Measurements from ENCODE around the gene TMEM150B.
"Not testable (repeated sequence)": the region's sequence is repeated elsewhere in the genome, so short reads cannot be mapped to it uniquely, and the experiment has no call there.

TMEM150B gene

DNA sequence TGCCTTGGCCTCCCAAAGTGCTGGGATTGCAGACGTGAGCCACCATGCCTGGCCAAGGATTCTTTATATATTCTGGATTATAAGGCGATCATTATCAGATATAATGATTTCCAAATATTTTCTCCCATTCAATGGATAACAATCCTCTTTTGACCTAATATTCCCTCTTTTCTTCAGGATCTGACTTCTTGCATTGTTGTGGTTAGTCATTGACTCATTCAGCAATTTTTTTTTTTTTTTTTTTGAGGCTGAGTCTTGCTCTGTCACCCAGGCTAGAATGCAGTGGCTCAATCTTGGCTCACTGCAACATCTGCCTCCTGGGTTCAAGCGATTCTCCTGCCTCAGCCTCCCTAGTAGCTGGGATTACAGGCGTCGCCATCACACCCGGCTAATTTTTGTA is 4.7 kb upstream of the TMEM150B start:
- H3K4me3 ChIP-seq (ENCODE audit: extremely low read depth, insufficient read depth, low read length, poor library complexity, severe bottlenecking); H3K9me3 ChIP-seq (ENCODE audit: control insufficient read depth, low read length); H3K4me1 ChIP-seq (ENCODE audit: control insufficient read depth, insufficient read depth, low read length, poor library complexity, severe bottlenecking); H3K27ac ChIP-seq (ENCODE audit: low read depth, low read length, severe bottlenecking); H3K36me3 ChIP-seq (ENCODE audit: control insufficient read depth, insufficient read depth, low read length): not testable (repeated sequence)
- WGBS, 2 experiments (ENCODE audit: insufficient coverage in 2 of 2), result 88 to 92% methylated on average over 4 to 5 of the region's 6 CpGs

DNA sequence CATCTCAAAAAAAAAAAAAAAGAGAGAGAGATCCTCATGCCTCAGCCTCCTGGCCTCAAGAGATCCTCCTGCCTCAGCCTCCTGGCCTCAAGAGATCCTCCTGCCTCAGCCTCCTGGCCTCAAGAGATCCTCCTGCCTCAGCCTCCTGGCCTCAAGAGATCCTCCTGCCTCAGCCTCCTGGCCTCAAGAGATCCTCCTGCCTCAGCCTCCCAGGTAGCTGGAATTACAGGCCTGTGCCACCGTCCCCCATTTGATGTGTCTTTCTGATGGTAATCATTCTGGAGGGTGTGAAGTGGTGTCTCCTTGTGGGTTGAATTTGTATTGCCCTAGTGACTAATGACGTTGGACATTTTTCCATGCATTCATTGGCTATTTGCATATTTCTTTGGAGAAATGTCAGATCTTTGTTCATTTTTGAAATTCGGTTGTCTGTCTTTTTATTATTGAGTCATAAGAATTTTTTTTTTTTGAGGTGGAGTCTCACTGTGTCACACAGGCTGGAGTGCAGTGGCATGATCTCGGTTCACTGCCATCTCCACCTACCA is 3.7 kb upstream of the TMEM150B start:
- not testable (repeated sequence) for H3K27ac ChIP-seq (ENCODE audit: low read depth, low read length, severe bottlenecking); H3K4me1 ChIP-seq (ENCODE audit: control insufficient read depth, insufficient read depth, low read length, poor library complexity, severe bottlenecking); H3K36me3 ChIP-seq (ENCODE audit: control insufficient read depth, insufficient read depth, low read length); H3K9me3 ChIP-seq (ENCODE audit: control insufficient read depth, low read length); H3K4me3 ChIP-seq (ENCODE audit: extremely low read depth, insufficient read depth, low read length, poor library complexity, severe bottlenecking)
- WGBS, 2 experiments (ENCODE audit: insufficient coverage in 2 of 2), result 83 to 94% methylated on average over 2 of the region's 4 CpGs

DNA sequence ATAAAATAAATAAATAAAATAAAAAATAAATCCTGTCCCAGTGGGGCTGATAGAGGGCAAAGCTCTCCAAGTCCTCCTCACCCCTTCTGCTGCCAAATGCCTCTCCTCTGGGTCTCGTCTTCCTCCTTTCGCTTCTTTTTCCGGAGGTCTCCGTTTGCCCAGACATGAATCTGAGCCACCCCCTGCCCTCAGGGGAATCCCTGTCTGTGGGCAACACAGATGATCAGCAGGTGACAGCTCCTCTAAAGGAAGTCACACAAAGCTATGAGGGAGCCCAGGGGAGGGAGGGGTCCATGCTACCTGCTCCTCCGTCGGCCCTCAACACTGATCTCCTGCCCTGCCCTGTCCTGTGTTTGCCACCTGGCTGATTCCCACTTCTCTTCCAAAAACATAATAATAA is 479 bp downstream of the TMEM150B start:
- Histone ChIP-seq H3K4me3 (ENCODE audit: extremely low read depth, insufficient read depth, low read length, poor library complexity, severe bottlenecking) (no peak overlapping the region), H3K27ac (ENCODE audit: low read depth, low read length, severe bottlenecking) (no peak overlapping the region)
- WGBS, 2 experiments (ENCODE audit: insufficient coverage in 2 of 2), result 93 to 100% methylated on average over 2 to 5 of the region's 6 CpGs

DNA sequence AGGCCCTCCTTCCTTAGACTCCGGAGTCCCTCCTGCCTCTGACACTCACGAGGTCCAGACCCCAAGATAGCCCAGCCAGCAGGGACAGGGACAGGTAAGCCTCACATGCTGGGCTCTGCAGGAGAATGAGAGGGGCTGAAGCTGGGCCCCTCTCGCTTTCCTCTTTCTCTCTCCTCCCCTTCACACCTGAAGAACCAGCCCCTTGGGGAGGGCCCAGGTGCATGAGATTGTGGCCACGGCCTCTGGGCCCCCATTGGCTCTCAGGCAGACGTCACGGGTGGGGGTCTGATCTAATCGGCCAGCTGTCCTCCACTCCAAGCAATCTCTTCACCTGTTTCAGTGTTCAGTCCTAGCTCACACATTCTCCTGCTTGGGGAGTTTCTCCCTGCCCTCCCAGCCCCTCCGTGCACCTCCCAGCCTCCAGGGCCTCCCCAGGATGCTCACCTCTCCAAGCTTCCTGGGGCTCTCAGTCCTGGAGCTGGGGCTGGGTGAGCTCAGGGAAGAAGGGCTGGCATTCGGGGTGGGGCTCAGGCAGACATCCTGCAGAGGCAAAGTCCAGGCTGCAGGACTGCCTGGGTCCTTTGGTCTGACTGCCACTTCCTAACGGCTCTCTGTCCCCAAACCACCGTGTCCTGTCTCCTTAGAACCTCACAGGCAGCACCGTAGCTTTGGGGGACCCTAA is 2.8 kb downstream of the TMEM150B start:
- Histone ChIP-seq H3K4me1 (ENCODE audit: control insufficient read depth, insufficient read depth, low read length, poor library complexity, severe bottlenecking) (no peaks in the 10 kb centered on the region), H3K9me3 (ENCODE audit: control insufficient read depth, low read length) (no peaks in the 10 kb centered on the region), H3K27ac (ENCODE audit: low read depth, low read length, severe bottlenecking) (no peak overlapping the region), H3K4me3 (ENCODE audit: extremely low read depth, insufficient read depth, low read length, poor library complexity, severe bottlenecking) (no peak overlapping the region), H3K36me3 (ENCODE audit: control insufficient read depth, insufficient read depth, low read length) (no peaks in the 10 kb centered on the region)
- 79 to 88% methylated on average over 10 to 11 of the region's 12 CpGs for WGBS, 2 experiments (ENCODE audit: insufficient coverage in 2 of 2)

More for the DNA sequence above, 479 bp downstream of the TMEM150B start:
- no peaks in the 10 kb centered on the region for H3K4me1 ChIP-seq (ENCODE audit: control insufficient read depth, insufficient read depth, low read length, poor library complexity, severe bottlenecking)
- H3K9me3 ChIP-seq (ENCODE audit: control insufficient read depth, low read length), result no peaks in the 10 kb centered on the region
- H3K36me3 ChIP-seq (ENCODE audit: control insufficient read depth, insufficient read depth, low read length), result no peaks in the 10 kb centered on the region

DNA sequence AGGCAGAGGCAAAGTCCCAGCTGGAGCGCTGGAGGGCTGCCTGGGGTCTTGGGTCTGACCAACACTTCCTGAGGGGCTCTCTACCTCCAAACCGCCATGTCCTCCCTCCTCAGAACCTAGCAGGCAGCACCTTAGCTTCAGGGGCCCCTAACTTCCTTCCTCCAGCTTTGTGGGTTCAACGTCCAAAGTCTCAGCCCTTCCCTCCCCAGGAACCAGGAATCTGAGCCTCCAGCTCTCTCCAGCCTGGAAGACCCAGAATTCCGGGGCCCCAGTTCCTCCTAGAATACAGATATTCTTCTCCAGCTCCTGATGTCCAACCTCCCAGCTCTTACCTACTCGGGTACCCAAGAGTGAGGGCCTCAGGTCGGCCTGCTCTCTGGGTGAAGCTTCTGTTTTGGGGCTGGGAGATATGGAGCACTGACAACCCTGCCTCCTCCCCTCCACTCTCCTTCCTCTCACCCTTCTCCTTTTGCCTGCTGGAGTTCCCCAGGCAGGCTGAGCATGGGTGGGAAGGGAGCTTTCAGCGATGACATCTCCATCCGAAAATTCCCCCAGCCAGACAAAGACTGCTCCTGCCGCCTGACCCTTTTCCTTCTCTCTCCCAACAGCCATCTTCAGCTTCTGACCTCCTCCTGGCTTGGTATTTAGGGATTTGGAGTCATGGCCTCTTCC is 3.5 kb downstream of the TMEM150B start:
- H3K4me1 ChIP-seq (ENCODE audit: control insufficient read depth, insufficient read depth, low read length, poor library complexity, severe bottlenecking), result no peaks in the 10 kb centered on the region
- WGBS, 2 experiments (ENCODE audit: insufficient coverage in 2 of 2), result 88 to 100% methylated on average over 4 to 5 of the region's 9 CpGs
- H3K27ac ChIP-seq (ENCODE audit: low read depth, low read length, severe bottlenecking), result no peak overlapping the region
- H3K9me3 ChIP-seq (ENCODE audit: control insufficient read depth, low read length), result no peaks in the 10 kb centered on the region
- no peaks in the 10 kb centered on the region for H3K36me3 ChIP-seq (ENCODE audit: control insufficient read depth, insufficient read depth, low read length)
- H3K4me3 ChIP-seq (ENCODE audit: extremely low read depth, insufficient read depth, low read length, poor library complexity, severe bottlenecking), result no peak overlapping the region

DNA sequence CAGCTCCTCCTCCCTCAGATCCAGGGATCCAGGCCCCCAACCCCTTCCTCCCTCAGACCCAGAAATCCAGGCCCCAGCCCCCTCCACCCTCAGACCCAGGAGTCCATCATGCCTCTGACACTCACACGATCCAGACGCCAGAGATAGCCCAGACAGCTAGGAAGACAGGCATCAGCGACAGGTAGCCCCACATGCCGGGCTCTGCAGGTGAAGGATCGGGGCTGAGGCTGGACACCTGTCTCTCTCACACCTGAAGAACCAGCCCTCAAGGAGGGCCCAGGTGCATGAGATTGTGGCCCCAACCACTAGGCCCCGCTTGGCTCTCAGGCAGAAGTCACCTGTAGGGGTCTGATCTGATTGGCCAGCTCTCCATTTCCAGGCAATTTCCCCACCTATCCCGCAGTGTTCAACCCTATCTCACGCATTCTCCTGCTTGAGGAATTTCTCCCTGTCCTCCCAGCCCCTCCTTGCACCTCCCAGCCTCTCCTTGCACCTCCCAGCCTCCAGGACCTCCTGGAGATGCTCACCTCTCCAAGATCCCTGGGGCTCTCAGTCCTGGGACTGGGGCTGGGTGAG is 4.2 kb downstream of the TMEM150B start:
- Histone ChIP-seq H3K4me3 (ENCODE audit: extremely low read depth, insufficient read depth, low read length, poor library complexity, severe bottlenecking) (no peak overlapping the region), H3K4me1 (ENCODE audit: control insufficient read depth, insufficient read depth, low read length, poor library complexity, severe bottlenecking) (no peaks in the 10 kb centered on the region), H3K27ac (ENCODE audit: low read depth, low read length, severe bottlenecking) (no peak overlapping the region), H3K36me3 (ENCODE audit: control insufficient read depth, insufficient read depth, low read length) (no peaks in the 10 kb centered on the region), H3K9me3 (ENCODE audit: control insufficient read depth, low read length) (no peaks in the 10 kb centered on the region)
- WGBS, 2 experiments (ENCODE audit: insufficient coverage in 2 of 2), result 87 to 98% methylated on average over 8 of the region's 8 CpGs

DNA sequence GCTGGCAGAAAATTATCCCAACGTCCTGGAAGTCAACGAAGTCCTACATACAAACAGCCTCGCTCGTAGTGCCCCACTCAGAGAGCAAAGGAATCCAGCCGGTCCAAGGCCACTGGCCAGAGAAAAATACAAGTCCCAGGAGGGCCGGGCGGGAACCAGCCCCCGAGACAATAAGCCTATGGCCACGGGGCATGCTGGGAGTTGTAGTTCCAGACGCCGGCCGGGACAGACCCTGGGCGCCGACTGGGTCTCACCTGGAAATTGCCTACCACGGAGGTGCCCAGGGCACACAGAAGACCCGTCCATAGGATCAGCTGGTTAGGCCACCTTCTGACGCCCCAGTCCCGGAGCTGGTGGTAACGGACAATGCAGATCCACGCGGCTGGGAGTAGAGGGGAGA is 5.4 kb downstream of the TMEM150B start:
- H3K27ac ChIP-seq (ENCODE audit: low read depth, low read length, severe bottlenecking), result no peak overlapping the region
- no peaks in the 10 kb centered on the region for H3K9me3 ChIP-seq (ENCODE audit: control insufficient read depth, low read length)
- H3K4me1 ChIP-seq (ENCODE audit: control insufficient read depth, insufficient read depth, low read length, poor library complexity, severe bottlenecking), result no peaks in the 10 kb centered on the region
- no peaks in the 10 kb centered on the region for H3K36me3 ChIP-seq (ENCODE audit: control insufficient read depth, insufficient read depth, low read length)
- no peak overlapping the region for H3K4me3 ChIP-seq (ENCODE audit: extremely low read depth, insufficient read depth, low read length, poor library complexity, severe bottlenecking)
- WGBS, 2 experiments (ENCODE audit: insufficient coverage in 2 of 2), result 13 to 24% methylated on average over 15 to 21 of the region's 21 CpGs

DNA sequence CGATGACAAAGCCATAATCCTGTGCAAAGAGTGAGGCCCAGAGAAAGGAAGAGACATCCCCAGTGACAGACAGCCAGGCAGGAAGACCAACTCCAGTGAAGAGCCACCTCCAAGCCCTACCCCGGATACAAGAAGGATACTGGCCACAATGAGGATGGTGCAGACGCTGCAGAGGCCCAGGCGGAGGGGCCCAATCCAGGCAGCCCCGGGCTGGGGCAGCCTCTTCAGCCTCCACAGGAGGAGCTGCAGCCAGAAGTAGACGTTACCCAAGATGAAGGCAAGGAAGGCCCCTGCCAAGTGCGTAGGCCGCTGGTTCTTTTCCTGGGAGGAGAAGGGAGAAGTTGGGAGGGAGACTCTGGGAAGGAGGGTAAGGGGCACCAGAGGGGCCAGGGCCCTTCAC is 8.5 kb downstream of the TMEM150B start:
- 84 to 94% methylated on average over 8 of the region's 8 CpGs for WGBS, 2 experiments (ENCODE audit: insufficient coverage in 2 of 2)
- no peak overlapping the region for H3K27ac ChIP-seq (ENCODE audit: low read depth, low read length, severe bottlenecking)
- H3K4me1 ChIP-seq (ENCODE audit: control insufficient read depth, insufficient read depth, low read length, poor library complexity, severe bottlenecking), result no peaks in the 10 kb centered on the region
- no peaks in the 10 kb centered on the region for H3K9me3 ChIP-seq (ENCODE audit: control insufficient read depth, low read length)
- no peaks in the 10 kb centered on the region for H3K36me3 ChIP-seq (ENCODE audit: control insufficient read depth, insufficient read depth, low read length)
- H3K4me3 ChIP-seq (ENCODE audit: extremely low read depth, insufficient read depth, low read length, poor library complexity, severe bottlenecking), result no peak overlapping the region

DNA sequence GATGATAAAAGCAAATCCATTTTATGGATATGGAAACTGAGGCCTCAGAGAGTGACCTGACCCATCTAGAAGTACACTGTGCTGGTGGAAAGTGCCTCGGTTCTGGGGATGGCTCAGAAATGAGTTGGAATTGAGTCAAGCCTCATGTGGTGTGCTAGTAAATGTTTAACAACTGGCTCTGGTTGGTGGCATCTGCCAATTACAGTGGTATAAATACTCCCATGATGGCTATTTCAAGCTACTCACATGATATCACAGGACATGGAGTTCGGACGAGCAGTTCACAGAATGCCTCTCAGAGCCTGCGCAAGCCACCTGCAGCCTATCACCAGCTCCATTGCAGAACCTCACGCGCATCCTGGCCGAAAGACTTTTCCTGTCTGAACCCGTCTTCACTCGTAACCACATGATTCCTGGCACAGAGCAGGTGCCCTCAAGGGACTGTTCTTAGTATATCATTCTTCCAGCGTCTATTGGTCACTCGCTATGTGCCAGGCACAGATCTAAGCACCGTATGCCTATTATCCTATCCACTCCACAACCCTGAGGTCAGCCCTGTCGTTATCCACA is 9.1 kb downstream of the TMEM150B start:
- Histone ChIP-seq H3K27ac (ENCODE audit: low read depth, low read length, severe bottlenecking) (no peak overlapping the region), H3K4me1 (ENCODE audit: control insufficient read depth, insufficient read depth, low read length, poor library complexity, severe bottlenecking) (no peaks in the 10 kb centered on the region), H3K4me3 (ENCODE audit: extremely low read depth, insufficient read depth, low read length, poor library complexity, severe bottlenecking) (no peak overlapping the region), H3K9me3 (ENCODE audit: control insufficient read depth, low read length) (no peaks in the 10 kb centered on the region), H3K36me3 (ENCODE audit: control insufficient read depth, insufficient read depth, low read length) (no peaks in the 10 kb centered on the region)
- 93 to 95% methylated on average over 13 of the region's 13 CpGs for WGBS, 2 experiments (ENCODE audit: insufficient coverage in 2 of 2)

DNA sequence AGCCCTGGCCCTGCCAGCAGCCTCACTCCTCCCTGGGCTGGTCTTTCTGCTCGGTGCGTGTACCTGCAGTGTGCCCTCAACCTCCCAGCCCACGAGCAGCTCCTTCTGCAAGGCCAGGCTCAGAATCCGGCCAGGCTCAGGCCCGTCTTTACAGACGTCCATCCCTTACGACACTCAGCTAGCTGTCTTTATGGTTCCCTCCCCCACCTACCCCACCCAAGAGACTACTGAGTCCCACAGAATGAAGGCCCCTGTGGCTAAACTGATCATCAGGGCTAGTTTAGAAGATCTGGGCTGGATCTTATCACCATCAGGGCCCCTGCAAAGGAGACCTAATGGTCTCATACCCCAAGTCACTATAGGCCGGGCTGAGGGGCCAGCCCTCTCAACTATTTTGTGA is 10.7 kb downstream of the TMEM150B start:
- no peaks in the 10 kb centered on the region for H3K9me3 ChIP-seq (ENCODE audit: control insufficient read depth, low read length)
- H3K4me3 ChIP-seq (ENCODE audit: extremely low read depth, insufficient read depth, low read length, poor library complexity, severe bottlenecking), result no peak overlapping the region
- H3K4me1 ChIP-seq (ENCODE audit: control insufficient read depth, insufficient read depth, low read length, poor library complexity, severe bottlenecking), result no peaks in the 10 kb centered on the region
- H3K27ac ChIP-seq (ENCODE audit: low read depth, low read length, severe bottlenecking), result no peak overlapping the region
- H3K36me3 ChIP-seq (ENCODE audit: control insufficient read depth, insufficient read depth, low read length), result peaks cover 8% of the 10 kb centered on the region
- WGBS, 2 experiments (ENCODE audit: insufficient coverage in 2 of 2), result 85 to 97% methylated on average over 8 of the region's 8 CpGs
